ENCODE measurements around the gene CNTN1.

CNTN1 gene

GRCh38 chr12:40854604-40855003 lies 162.4 kb downstream of the CNTN1 start:
- TF ChIP-seq CTCF (IDR thresholded peaks at IDR 0.05), result no peak

DNA sequence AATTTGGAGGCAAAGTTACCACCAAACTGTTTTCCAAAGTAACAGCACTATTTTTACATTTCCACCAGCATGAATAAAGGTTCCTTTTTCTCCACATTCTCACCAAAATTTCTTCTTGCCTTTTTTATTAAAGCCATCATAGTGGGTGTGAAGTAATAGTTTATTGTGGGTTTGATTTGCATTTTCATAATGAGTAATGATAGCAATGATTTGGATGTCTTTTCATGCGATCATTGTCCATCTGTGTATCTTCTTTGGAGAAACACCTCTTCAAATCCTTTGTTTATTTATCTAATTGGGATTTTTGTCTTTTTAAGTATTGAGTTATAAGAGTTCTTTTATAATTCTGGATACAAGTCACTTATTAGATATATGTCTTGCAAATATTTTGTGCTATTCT lies 172.7 kb downstream of the CNTN1 start:
- no peak for TF ChIP-seq CTCF (IDR thresholded peaks at IDR 0.05)

DNA sequence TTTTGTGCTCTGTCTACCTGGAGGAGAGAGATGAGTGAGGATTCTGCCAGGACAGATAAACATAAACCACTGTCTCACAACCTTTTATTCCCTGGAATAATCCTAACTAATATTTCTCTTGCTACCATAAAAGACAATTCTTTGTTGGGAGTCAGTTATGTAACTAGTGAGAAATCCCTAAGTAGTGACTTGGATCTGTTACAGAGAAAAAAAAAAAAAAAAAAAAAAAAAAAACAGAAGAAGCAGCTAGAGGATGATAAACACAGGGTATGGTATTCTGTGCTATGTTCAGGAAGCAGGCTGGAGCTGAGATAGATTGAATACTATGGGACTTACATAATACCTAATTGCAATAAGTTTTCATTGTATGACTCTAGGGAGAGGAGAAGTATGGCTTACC lies 178.7 kb downstream of the CNTN1 start:
- no peak for TF ChIP-seq CTCF (IDR thresholded peaks at IDR 0.05)

DNA sequence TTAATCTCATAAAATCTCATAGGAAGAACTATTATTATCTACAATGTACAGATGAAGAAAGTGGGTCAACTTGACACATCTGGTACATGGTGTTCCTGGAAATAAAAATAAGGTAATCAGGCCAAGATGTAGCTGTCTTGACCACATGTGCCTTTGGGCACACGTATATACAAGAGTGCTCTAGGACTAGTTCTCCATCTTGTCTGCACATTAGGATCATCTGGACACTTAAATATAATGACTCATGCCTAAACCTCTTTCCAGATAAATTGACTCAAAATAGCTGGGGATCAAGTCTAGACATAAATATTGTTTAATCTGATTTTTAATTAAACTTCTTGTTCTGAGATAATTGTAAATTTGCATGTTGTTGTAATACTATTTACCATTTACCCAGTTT lies 182.6 kb downstream of the CNTN1 start:
- no peak for TF ChIP-seq CTCF (IDR thresholded peaks at IDR 0.05)

- TF ChIP-seq CTCF (IDR thresholded peaks at IDR 0.05), result no peak
These were observed 197.1 kb downstream of the CNTN1 start for GRCh38 chr12:40889329-40889728.

DNA sequence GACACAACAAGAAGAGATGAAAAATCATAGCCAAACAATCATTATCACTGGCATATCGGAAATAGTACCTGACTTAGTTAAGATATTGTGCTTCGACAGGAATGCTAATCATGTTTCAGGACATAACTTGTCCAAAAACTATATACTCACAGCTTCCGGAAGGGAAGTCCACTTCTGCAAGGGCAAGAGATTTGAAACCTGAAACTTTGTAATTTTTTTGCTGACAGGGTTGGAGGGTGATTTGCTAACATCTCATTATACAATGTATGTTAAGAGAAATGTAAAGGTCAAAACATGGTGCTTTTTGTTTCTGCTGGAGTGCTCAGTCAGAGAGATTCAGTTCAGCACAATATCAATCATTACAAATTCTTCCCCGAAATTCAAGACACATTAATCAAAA lies 200.3 kb downstream of the CNTN1 start:
- no peak for TF ChIP-seq CTCF (IDR thresholded peaks at IDR 0.05)

DNA sequence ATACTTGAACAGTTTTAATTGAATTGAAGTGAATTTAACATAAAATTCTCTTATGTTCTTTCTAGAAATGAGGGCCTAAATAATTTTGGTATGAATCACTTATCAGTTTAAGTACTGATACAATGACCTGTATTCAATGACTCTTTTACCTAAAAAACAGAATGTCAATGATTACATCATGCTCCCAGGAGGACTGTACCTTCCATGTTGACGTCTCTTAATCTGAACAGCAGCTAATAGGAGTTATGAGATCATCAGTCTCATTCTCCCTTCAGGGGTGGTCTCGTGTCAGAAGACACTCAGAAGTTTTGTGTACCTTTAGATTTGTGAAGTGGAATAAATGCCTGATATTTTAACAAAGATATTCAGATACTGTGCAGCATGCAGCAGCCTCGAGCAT lies 206.3 kb downstream of the CNTN1 start:
- TF ChIP-seq CTCF (IDR thresholded peaks at IDR 0.05), result no peak

GRCh38 chr12:40903040-40903439 lies 210.8 kb downstream of the CNTN1 start:
- no peak for TF ChIP-seq CTCF (IDR thresholded peaks at IDR 0.05)
